HepG2 (cell line): ENCODE data around the gene HHEX. TPM values are rescaled to one million over a fixed set of nuclear protein-coding genes. Genes with fewer than 3 reads are reported as not detected.
A peak's percentile ranks its signal among the peaks of the same experiment; 100 is the strongest.

Experiments
- AGO1 ChIP-seq: fragments of 200-400 bp; formaldehyde crosslinking; IDR thresholded peaks from 2 replicates; pipeline ENCODE4 v1.6.1; 2017; ENCODE audit warnings: mild to moderate bottlenecking, low read depth, low read length, moderate library complexity; ENCODE audit not compliant: poor library complexity, severe bottlenecking
- CEBPB ChIP-seq: IDR thresholded peaks from 2 replicates; pipeline ENCODE4 v1.6.1; 2011; ENCODE audit warnings: low read depth, low read length, improper control_type of control experiment, borderline replicate concordance
- CENPX ChIP-seq: sonication (generic); formaldehyde crosslinking; IDR thresholded peaks from 2 replicates; pipeline ENCODE4 v1.9.0; 2021; ENCODE audit warnings: mild to moderate bottlenecking, missing genetic modification reagents, moderate library complexity
- HHEX ChIP-seq: IDR thresholded peaks from 2 replicates; pipeline ENCODE4 v1.6.1; 2016; ENCODE audit warnings: control low read depth
- LCORL ChIP-seq, 2 experiments: fragments of 450-650 bp in 1 of 2; sonication (generic) in 1 of 2; formaldehyde crosslinking in 1 of 2; IDR thresholded peaks; 2 replicates each; pipeline versions ENCODE4 v1.5.0 to v1.6.1; 2017 to 2020; ENCODE audit warnings: antibody characterized with exemption in 1 of 2, missing genetic modification reagents in 1 of 2
- MEIS2 ChIP-seq: sonication (generic); formaldehyde crosslinking; IDR thresholded peaks from 2 replicates; pipeline ENCODE4 v1.9.0; 2021; ENCODE audit warnings: mild to moderate bottlenecking, missing genetic modification reagents
- RBFOX2 ChIP-seq: fragments of 200-400 bp; formaldehyde crosslinking; IDR thresholded peaks from 2 replicates; pipeline ENCODE4 v1.6.1; 2017; ENCODE audit warnings: low read depth, mild to moderate bottlenecking, low read length
- SMARCC2 ChIP-seq: fragments of 450-650 bp; IDR thresholded peaks from 2 replicates; pipeline ENCODE4 v1.6.1; 2017; ENCODE audit warnings: antibody characterized with exemption, mild to moderate bottlenecking
- SNAI1 ChIP-seq: sonication (generic); formaldehyde crosslinking; IDR thresholded peaks from 2 replicates; pipeline ENCODE4 v1.5.0; 2020; ENCODE audit warnings: mild to moderate bottlenecking, missing genetic modification reagents, borderline replicate concordance
- STAG1 ChIP-seq: sonication (generic); formaldehyde crosslinking; IDR thresholded peaks from 2 replicates; pipeline ENCODE4 v1.4.0; 2020; ENCODE audit warnings: missing genetic modification reagents
- TAF1 ChIP-seq: sonication (generic); formaldehyde crosslinking; IDR thresholded peaks from 2 replicates; pipeline ENCODE4 v1.4.0; 2020; ENCODE audit warnings: missing genetic modification reagents
- ZNF12 ChIP-seq: sonication (generic); formaldehyde crosslinking; IDR thresholded peaks from 2 replicates; pipeline ENCODE4 v1.5.0; 2020; ENCODE audit warnings: missing genetic modification reagents
- ZNF687 ChIP-seq: sonication (generic); formaldehyde crosslinking; IDR thresholded peaks from 2 replicates; pipeline ENCODE4 v1.5.1; 2020; ENCODE audit warnings: mild to moderate bottlenecking, missing genetic modification reagents, moderate library complexity
- ZNF710 ChIP-seq: sonication (generic); formaldehyde crosslinking; IDR thresholded peaks from 2 replicates; pipeline ENCODE4 v1.5.0; 2020; ENCODE audit warnings: mild to moderate bottlenecking, missing genetic modification reagents, borderline replicate concordance
- ZNF891 ChIP-seq: sonication (generic); formaldehyde crosslinking; IDR thresholded peaks from 2 replicates; pipeline ENCODE4 v1.5.0; 2020; ENCODE audit warnings: mild to moderate bottlenecking, missing genetic modification reagents
- polyA plus RNA-seq, 8 experiments: library from polyadenylated mRNA; depleted of rRNA in 3 of 8; stranded (reverse) in 7 of 8; unstranded in 1 of 8; fragments of >200 nt; fragmentation: Illumina TruSeq in 4 of 8; extraction: Trizol in 4 of 8; gene quantifications; 2 replicates each; pipeline versions ENCODE4 v1.2.1 to v1.2.3, GENCODE V29; 2011 to 2016; ENCODE audit warnings: low read depth in 4 of 8, missing spikeins in 1 of 8, mixed read lengths in 1 of 8; ENCODE audit not compliant: insufficient read depth in 1 of 8
- total RNA-seq, 5 experiments: library from RNA; depleted of rRNA; stranded (reverse); fragments of >200 nt; fragmentation: Illumina TruSeq; extraction: Trizol; gene quantifications; 2 replicates each; pipeline ENCODE4 v1.2.3, GENCODE V29; 2016; ENCODE audit warnings: low read depth in 1 of 5
- TF ChIP-seq, protein P1 (sequence below): sonication (generic); formaldehyde crosslinking; conservative IDR thresholded peaks from 2 replicates; pipeline ENCODE4 v1.4.0; 2020; ENCODE audit warnings: missing genetic modification reagents
- TF ChIP-seq, protein P2 (sequence below): sonication (generic); formaldehyde crosslinking; IDR thresholded peaks from 2 replicates; pipeline ENCODE4 v1.4.0; 2020; ENCODE audit warnings: missing genetic modification reagents
- TF ChIP-seq, protein P3 (sequence below): sonication (generic); formaldehyde crosslinking; IDR thresholded peaks from 2 replicates; pipeline ENCODE4 v1.4.0; 2020; ENCODE audit warnings: missing genetic modification reagents, borderline replicate concordance

HHEX gene
- total and polyA plus RNA-seq, 2 of the 13 experiments (the other 11 are each of a cell fraction or from before 2014, with no cell fraction given) = 44.5 to 48.7 TPM

GRCh38 chr10:92691591-92692079 lies 1.9 kb downstream of the HHEX start (continued):
- TF ChIP-seq, protein P1, sequence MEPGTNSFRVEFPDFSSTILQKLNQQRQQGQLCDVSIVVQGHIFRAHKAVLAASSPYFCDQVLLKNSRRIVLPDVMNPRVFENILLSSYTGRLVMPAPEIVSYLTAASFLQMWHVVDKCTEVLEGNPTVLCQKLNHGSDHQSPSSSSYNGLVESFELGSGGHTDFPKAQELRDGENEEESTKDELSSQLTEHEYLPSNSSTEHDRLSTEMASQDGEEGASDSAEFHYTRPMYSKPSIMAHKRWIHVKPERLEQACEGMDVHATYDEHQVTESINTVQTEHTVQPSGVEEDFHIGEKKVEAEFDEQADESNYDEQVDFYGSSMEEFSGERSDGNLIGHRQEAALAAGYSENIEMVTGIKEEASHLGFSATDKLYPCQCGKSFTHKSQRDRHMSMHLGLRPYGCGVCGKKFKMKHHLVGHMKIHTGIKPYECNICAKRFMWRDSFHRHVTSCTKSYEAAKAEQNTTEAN = no peak
- TF ChIP-seq, protein P2, sequence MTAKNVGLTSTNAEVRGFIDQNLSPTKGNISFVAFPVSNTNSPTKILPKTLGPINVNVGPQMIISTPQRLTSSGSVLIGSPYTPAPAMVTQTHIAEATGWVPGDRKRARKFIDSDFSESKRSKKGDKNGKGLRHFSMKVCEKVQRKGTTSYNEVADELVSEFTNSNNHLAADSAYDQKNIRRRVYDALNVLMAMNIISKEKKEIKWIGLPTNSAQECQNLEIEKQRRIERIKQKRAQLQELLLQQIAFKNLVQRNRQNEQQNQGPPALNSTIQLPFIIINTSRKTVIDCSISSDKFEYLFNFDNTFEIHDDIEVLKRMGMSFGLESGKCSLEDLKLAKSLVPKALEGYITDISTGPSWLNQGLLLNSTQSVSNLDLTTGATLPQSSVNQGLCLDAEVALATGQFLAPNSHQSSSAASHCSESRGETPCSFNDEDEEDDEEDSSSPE (CRISPR knock-in tag) = peak; percentile 33; the same call in 1 of the 2 replicates
- TF ChIP-seq, protein P3, sequence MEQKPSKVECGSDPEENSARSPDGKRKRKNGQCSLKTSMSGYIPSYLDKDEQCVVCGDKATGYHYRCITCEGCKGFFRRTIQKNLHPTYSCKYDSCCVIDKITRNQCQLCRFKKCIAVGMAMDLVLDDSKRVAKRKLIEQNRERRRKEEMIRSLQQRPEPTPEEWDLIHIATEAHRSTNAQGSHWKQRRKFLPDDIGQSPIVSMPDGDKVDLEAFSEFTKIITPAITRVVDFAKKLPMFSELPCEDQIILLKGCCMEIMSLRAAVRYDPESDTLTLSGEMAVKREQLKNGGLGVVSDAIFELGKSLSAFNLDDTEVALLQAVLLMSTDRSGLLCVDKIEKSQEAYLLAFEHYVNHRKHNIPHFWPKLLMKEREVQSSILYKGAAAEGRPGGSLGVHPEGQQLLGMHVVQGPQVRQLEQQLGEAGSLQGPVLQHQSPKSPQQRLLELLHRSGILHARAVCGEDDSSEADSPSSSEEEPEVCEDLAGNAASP (CRISPR knock-in tag) = no peak
- TF ChIP-seq HHEX (no peak), AGO1 (peak; percentile 21), ZNF710 (CRISPR knock-in tag) (no peak), CEBPB (no peak), ZNF687 (no peak), RBFOX2 (peak; percentile 64), CENPX (CRISPR knock-in tag) (no peak), LCORL (IDR thresholded peaks at IDR 0.05) (no peak), LCORL (CRISPR knock-in tag; IDR thresholded peaks at IDR 0.05) (no peak), ZNF12 (CRISPR knock-in tag) (no peak), SMARCC2 (no peak), TAF1 (CRISPR knock-in tag) (peak; percentile 16; the same call in 1 of the 2 replicates), STAG1 (CRISPR knock-in tag) (no peak), ZNF891 (0 out of 2 replicates have a peak, but pooled peaks have one; percentile 47), SNAI1 (CRISPR knock-in tag) (no peak), MEIS2 (no peak)
